ENCODE measurements around the gene TCF4.

The TCF4 gene

DNA sequence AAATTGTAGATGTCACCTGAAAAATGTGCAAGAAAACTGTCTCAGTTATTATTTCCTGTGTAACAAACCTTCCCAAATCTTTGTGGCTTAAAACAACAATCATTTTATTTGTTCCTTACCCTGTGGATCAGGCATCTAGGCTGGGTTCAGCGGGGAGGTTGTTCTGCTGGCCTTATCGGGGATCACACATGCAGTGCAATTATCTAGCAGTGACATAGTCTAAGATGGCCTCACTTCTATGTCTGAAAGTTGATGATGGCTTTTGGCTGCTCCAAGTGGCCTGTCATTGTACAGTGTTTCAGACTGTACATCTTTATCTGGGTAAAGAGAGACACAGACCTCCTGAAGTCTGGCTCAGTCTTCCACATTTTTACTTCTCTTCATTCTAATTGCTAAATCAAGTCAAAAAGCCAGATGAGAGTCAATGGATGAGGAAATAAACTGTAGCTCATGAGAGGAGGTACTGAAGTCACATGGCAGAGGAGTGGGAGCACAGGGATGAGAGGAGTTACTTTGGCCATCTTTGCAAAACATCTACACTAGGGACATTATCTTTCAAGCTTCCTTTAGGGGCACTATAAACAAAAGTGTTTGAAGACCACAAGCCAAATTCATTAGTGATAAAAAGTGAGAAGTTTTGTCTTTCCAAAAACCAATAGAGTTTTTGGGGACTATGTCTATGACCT is 385.6 kb downstream of the TCF4 start:
- Histone ChIP-seq H3K4me3 (no peak overlapping the region), H3K27ac (no peak overlapping the region)
- DNase-seq (ENCODE audit: low spot score): no peak
- TF ChIP-seq, protein P1, sequence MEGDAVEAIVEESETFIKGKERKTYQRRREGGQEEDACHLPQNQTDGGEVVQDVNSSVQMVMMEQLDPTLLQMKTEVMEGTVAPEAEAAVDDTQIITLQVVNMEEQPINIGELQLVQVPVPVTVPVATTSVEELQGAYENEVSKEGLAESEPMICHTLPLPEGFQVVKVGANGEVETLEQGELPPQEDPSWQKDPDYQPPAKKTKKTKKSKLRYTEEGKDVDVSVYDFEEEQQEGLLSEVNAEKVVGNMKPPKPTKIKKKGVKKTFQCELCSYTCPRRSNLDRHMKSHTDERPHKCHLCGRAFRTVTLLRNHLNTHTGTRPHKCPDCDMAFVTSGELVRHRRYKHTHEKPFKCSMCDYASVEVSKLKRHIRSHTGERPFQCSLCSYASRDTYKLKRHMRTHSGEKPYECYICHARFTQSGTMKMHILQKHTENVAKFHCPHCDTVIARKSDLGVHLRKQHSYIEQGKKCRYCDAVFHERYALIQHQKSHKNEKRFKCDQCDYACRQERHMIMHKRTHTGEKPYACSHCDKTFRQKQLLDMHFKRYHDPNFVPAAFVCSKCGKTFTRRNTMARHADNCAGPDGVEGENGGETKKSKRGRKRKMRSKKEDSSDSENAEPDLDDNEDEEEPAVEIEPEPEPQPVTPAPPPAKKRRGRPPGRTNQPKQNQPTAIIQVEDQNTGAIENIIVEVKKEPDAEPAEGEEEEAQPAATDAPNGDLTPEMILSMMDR (IDR thresholded peaks at IDR 0.05): no peak

GRCh38 chr18:55199291-55199963 is 388.6 kb downstream of the TCF4 start:
- H3K27ac ChIP-seq: no peak overlapping the region
- no peak overlapping the region for H3K4me3 ChIP-seq
- TF ChIP-seq, protein P1 (IDR thresholded peaks at IDR 0.05): no peak
- DNase-seq (ENCODE audit: low spot score): no peak

DNA sequence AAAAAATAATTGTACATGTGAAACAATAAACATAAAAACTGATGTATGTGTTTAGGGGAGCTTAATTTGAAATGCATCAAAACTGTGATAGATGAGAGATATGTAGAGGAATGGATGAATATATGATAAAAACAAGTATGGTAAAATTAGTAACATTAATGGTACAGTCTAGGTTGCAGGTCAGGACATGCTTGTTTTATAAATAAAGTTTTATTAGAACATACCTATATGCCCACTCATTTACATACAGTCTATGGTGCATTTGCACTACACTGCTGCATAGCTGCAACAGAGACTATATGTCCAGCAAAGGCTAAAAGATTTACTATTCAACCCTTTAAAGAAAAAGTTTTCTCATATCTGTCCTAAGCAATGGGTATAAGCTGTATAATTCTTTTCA is 392.1 kb downstream of the TCF4 start:
- TF ChIP-seq, protein P1 (IDR thresholded peaks at IDR 0.05): no peak
- no peak for DNase-seq (ENCODE audit: low spot score)

GRCh38 chr18:55189972-55190371 is 398.0 kb downstream of the TCF4 start:
- TF ChIP-seq, protein P1 (IDR thresholded peaks at IDR 0.05): no peak
- no peak overlapping the region for H3K4me3 ChIP-seq
- DNase-seq (ENCODE audit: low spot score): no peak
- H3K27ac ChIP-seq: no peak overlapping the region

More for the DNA sequence above, 392.1 kb downstream of the TCF4 start:
- Histone ChIP-seq H3K4me3 (no peak overlapping the region), H3K27ac (no peak overlapping the region)

DNA sequence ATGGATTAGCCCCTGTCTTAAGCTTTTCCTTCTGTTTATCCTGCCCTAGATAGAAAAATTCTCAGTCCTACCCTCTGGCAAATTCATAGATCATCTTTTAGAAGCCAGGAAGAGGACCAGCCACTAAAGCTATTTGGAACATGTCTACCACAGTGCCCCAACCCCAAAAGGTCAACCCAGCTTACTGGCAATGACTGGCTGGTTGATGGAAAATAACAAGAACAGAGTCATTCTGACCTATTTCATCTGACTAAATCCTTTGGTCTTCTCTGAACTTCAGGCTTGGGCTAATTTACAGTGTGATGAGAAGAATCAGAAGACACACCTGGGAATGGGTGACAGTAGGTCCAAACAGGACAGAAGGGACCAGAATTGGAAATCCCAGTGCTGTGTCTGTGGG is 401.4 kb downstream of the TCF4 start:
- TF ChIP-seq, protein P1 (IDR thresholded peaks at IDR 0.05): no peak
- H3K27ac ChIP-seq: no peak overlapping the region
- no peak overlapping the region for H3K4me3 ChIP-seq
- no peak for DNase-seq (ENCODE audit: low spot score)

GRCh38 chr18:55185391-55185790 is 402.6 kb downstream of the TCF4 start:
- H3K27ac ChIP-seq: no peak overlapping the region
- no peak for DNase-seq (ENCODE audit: low spot score)
- no peak overlapping the region for H3K4me3 ChIP-seq
- TF ChIP-seq, protein P1 (IDR thresholded peaks at IDR 0.05): no peak

- Histone ChIP-seq H3K27ac (no peak overlapping the region), H3K4me3 (no peak overlapping the region)
- TF ChIP-seq, protein P1 (IDR thresholded peaks at IDR 0.05): no peak
- DNase-seq (ENCODE audit: low spot score): no peak
Measured at GRCh38 chr18:55179835-55180234, 408.2 kb downstream of the TCF4 start.

Measured in coronary artery (tissue), 2 donors.